Right lobe of liver (tissue), 4 donors: ENCODE results near the gene MS4A5.

ENCODE experiments used
- CTCF ChIP-seq, 4 donors: fragments of 200-600 bp in 3 of 4; fragments of 450-650 bp in 1 of 4; IDR thresholded peaks; one replicate each; pipeline versions ENCODE4 v1.5.1 to v1.8.0; 2016 to 2022; ENCODE audit warnings: antibody characterized with exemption in 4 of 4, mild to moderate bottlenecking in 2 of 4
- POLR2A ChIP-seq: fragments of 450-650 bp; IDR thresholded peaks from one replicate; pipeline ENCODE4 v1.6.1; 2017; ENCODE audit warnings: antibody characterized with exemption, mild to moderate bottlenecking
- donor health status: DM: no; HTN: no; CAD: no.
- donor health status: DM: no; HTN: no; CAD: no.
- donor health status: DM: no; HTN: yes; CAD: no.

DNA sequence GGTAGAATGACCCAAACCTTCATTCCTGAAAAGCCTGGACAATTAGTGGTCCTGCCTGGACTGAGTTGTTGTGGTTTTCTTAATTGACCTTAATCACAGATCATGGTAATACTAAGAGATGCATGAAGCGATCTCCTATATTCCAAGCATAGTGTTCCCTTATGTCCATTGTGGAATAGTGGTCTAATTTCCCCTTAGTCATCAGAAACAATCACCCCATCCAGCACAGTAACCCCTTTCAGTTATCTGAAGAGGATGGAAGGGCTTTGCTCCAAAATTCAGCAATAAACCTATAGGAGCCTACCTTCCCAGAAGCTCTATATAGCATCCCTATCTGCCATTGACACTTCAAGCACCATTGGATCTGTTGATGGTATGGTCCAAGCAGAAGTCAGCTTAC, 6.8 kb upstream of the MS4A5 start:
- no peak for TF ChIP-seq CTCF (IDR thresholded peaks at IDR 0.05)
- TF ChIP-seq POLR2A, result no peak
